Regular cardiac myocyte (primary cell): ENCODE data around the gene PLCB2. TPM values are rescaled to one million over a fixed set of nuclear protein-coding genes. Genes with fewer than 3 reads are reported as not detected.

Experiments
- total RNA-seq: library from RNA; depleted of rRNA; stranded (reverse); fragments of >200 nt; gene quantifications from 2 replicates; pipeline ENCODE4 v1.2.3, GENCODE V29; 2014

PLCB2 gene
- total RNA-seq, result under 0.01 and 0.38 TPM in 2 replicates

DNA sequence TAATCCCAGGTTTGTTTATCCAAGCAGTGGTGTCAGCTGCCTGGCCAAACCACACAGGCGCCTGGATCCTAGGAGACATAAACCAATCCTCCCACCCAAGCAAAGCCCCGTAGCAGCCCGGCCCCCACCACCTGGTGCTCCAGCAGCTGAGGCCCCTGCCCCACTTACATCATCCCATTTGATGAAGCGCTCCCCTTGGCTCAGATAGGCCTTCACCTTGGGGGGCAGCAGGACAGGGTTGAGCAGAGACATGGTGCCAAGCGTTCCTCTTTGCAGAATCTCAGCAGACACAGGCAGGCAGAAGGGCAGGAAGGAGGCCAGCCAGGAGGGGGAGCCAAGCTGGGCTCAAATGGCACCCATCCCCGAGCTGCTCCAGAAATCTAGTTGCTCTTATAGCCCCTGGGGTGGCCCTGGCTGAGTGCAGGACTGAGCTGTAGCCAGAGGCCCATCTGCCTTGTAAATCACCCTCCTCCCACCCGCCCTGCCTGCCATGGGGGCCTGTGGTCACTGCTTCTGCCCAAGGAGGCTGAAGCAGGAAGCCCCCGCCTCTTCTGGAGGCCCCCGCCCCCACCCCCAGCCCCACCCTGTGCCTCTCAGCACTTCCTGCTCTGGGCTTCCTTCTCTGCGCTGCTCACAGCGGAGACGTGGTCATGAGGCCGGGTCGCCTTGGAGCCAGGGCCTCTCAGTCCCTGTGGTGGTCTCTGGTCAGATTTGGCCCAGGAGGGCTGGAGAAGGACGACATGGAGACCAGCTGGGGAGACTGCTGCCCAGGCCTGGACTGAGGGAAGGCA is at the start of gene PLCB2:
PLCB2 (minus strand) TSS at position 515 of the 791 bp plus-strand sequence; CDS start at position 252, 263 bp downstream.

GRCh38 chr15:40340740-40341400 is 33.1 kb upstream of the PLCB2 start, which contains the start of gene CCDC9B:
TSS of gene CCDC9B (minus strand) at chr15:40340939. CDS start at chr15:40340819, 120 bp downstream.

GRCh38 chr15:40323239-40323952 is 15.7 kb upstream of the PLCB2 start, which contains the start of gene INAFM2:
TSS of gene INAFM2 (plus strand) at chr15:40323692. CDS start at chr15:40324056, 364 bp downstream.

DNA sequence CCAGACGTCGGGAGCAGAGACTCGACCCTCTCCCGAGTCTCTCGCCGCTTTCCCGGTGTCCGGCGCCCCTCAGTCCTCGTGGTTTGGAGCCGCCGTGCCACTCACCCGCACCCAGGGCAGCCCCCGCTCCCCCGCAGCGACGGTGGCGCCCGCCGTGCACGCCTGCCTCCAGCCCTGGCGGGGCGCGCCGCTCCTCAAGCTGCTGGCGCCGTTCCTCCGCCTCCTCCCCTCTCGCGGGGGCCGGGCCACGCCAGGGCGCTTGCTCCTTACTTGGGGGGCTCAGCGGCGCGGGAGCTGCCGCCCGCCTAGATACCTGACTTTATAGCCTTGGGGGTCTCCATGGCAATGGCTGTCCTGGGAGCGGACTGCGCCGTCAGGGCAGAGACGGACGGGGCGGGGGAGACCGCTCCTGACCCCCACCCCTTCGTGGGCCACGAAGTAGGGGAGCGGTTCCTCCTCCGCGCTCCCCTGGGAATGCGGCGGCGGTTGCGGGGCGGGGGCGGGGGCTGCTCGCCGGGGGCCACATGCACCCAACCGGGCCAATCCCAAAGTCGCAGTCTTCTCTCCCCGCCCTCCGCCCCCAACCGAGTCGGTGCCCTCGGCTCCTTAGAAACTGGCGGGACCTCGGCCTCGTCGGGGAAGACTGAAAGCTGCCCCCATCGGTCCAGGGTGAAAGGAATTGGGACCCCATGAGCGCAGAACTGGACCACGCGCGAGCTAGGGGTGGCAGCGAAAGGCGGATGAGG is 24.7 kb downstream of the PLCB2 start, which contains the start of gene ANKRD63:
ANKRD63 (minus strand) TSS at position 196 of the 746 bp plus-strand sequence. CDS start 478 bp downstream, outside the sequence.

DNA sequence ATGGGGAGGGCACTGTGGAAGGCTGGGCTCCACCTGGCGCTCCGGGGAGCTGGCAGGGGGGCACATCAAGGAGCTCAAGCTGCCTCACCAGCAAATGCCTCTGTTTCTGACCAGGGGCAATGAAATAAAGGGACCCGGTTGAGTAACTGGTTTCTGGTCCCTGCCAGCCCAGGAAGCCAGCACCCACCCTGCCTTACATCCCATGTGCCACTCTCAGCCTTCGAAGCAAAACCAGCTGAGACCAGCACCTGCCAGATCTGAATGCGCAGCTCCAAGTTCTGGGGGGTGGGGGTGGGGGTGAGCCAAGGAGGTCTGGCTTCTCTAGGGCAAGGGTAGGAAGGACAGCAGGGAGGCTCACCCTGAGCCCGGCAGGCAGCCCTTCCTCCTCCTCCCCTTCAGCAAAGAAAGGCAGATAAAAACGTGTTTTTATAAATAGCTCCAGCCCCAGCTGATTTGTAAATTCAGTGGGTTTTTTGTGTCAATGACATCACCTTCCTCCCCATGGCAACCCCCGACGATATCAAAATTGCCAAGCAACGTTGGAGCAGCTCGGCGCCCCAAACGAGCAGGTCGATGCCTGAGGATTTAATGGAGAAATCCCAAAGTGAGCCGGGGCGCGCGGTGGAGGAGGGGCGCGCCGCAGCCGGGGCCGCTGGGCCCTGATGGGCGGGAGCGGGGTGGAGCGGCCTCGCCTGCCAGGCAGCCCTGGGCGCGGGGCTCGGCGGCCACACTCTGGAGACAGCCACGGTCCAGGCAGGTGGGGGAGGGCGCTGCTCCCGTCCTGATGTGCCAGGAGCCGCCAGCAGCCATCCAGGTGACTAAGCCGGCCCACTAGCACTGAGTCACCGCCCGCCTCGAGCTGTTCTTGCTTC is 69.0 kb downstream of the PLCB2 start, which contains the start of gene PAK6:
PAK6 (plus strand) TSS at position 532 of the 872 bp plus-strand sequence. CDS start 25,723 bp downstream, outside the sequence.

Other genes with a start within 250 kb of the PLCB2 start
- 0.19 and 2.5 TPM in 2 replicates for gene BMF, start 199.1 kb downstream of the PLCB2 start, total RNA-seq
- gene BUB1B, start 146.9 kb downstream of the PLCB2 start, total RNA-seq, result 2.8 and 37.4 TPM in 2 replicates
- gene PAK6, start 68.9 kb downstream of the PLCB2 start, total RNA-seq, result 0.56 TPM in 1 of 2 replicates, not detected in the other
- not detected in 2 replicates for gene ANKRD63, start 24.9 kb downstream of the PLCB2 start, total RNA-seq
- 37.8 and 39.5 TPM in 2 replicates for gene INAFM2, start 15.8 kb upstream of the PLCB2 start, total RNA-seq
- gene CCDC9B, start 33.0 kb upstream of the PLCB2 start, total RNA-seq, result 16.9 and 18.0 TPM in 2 replicates
- not detected in 2 replicates for gene PHGR1, start 43.1 kb upstream of the PLCB2 start, total RNA-seq
- under 0.01 and 0.19 TPM in 2 replicates for gene DISP2, start 50.3 kb upstream of the PLCB2 start, total RNA-seq
- gene KNSTRN, start 74.8 kb upstream of the PLCB2 start, total RNA-seq, result 65.1 and 89.1 TPM in 2 replicates
- 41.7 and 59.4 TPM in 2 replicates for gene IVD, start 97.9 kb upstream of the PLCB2 start, total RNA-seq
- 3.4 and 5.0 TPM in 2 replicates for gene BAHD1, start 133.0 kb upstream of the PLCB2 start, total RNA-seq
- 7.6 and 10.9 TPM in 2 replicates for gene CHST14, start 163.0 kb upstream of the PLCB2 start, total RNA-seq